ENCODE data around the gene IGSF21. TPM values are rescaled to one million over a fixed set of nuclear protein-coding genes. Genes with fewer than 3 reads are reported as not detected.

IGSF21 gene
- total and polyA plus RNA-seq, 12 donors = 0.18 to 16.4 (median 7.0) TPM

- no peaks in the 10 kb centered on the region for H3K9me3 ChIP-seq (replicated peaks in 1 of 3)
- H3K4me1 ChIP-seq (replicated peaks in 1 of 2) = no peaks in the 10 kb centered on the region
- H3K36me3 ChIP-seq (replicated peaks in 1 of 2) = no peaks in the 10 kb centered on the region
- 62 to 74% (median 69%) methylated on average over 4 of the region's 4 CpGs for WGBS, 4 donors
- no peak for DNase-seq
- TF ChIP-seq POLR2A (IDR thresholded peaks at IDR 0.05) = no peak
- TF ChIP-seq, protein P1, sequence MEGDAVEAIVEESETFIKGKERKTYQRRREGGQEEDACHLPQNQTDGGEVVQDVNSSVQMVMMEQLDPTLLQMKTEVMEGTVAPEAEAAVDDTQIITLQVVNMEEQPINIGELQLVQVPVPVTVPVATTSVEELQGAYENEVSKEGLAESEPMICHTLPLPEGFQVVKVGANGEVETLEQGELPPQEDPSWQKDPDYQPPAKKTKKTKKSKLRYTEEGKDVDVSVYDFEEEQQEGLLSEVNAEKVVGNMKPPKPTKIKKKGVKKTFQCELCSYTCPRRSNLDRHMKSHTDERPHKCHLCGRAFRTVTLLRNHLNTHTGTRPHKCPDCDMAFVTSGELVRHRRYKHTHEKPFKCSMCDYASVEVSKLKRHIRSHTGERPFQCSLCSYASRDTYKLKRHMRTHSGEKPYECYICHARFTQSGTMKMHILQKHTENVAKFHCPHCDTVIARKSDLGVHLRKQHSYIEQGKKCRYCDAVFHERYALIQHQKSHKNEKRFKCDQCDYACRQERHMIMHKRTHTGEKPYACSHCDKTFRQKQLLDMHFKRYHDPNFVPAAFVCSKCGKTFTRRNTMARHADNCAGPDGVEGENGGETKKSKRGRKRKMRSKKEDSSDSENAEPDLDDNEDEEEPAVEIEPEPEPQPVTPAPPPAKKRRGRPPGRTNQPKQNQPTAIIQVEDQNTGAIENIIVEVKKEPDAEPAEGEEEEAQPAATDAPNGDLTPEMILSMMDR (IDR thresholded peaks at IDR 0.05) = no peak
- no peak overlapping the region for H3K27ac ChIP-seq
- no peak overlapping the region for H3K4me3 ChIP-seq
- intact Hi-C loops (cut with DNase I) = no loop called here
- no peaks in the 10 kb centered on the region for H3K27me3 ChIP-seq
Observed at GRCh38 chr1:18069903-18070302, 37.7 kb upstream of the IGSF21 start.

GRCh38 chr1:18072066-18072465 is 35.5 kb upstream of the IGSF21 start:
- no peaks in the 10 kb centered on the region for H3K4me1 ChIP-seq (replicated peaks in 1 of 2)
- intact Hi-C loops (cut with DNase I) = no loop called here
- H3K27me3 ChIP-seq = no peaks in the 10 kb centered on the region
- no peak for TF ChIP-seq POLR2A (IDR thresholded peaks at IDR 0.05)
- TF ChIP-seq, protein P1 (IDR thresholded peaks at IDR 0.05) = no peak
- no peaks in the 10 kb centered on the region for H3K9me3 ChIP-seq (replicated peaks in 1 of 3)
- H3K36me3 ChIP-seq (replicated peaks in 1 of 2) = no peaks in the 10 kb centered on the region
- no peak overlapping the region for H3K27ac ChIP-seq
- 80 to 86% (median 84%) methylated on average over 9 of the region's 9 CpGs for WGBS, 4 donors
- no peak overlapping the region for H3K4me3 ChIP-seq
- DNase-seq = no peak

GRCh38 chr1:18073066-18073642 is 34.4 kb upstream of the IGSF21 start:
- Histone ChIP-seq H3K36me3 (replicated peaks in 1 of 2) (no peaks in the 10 kb centered on the region), H3K27me3 (no peaks in the 10 kb centered on the region), H3K27ac (no peak overlapping the region), H3K4me3 (no peak overlapping the region), H3K4me1 (replicated peaks in 1 of 2) (no peaks in the 10 kb centered on the region), H3K9me3 (replicated peaks in 1 of 3) (no peaks in the 10 kb centered on the region)
- intact Hi-C loops (cut with DNase I) = no loop called here
- WGBS, 4 donors = 78 to 83% (median 82%) methylated on average over 9 to 11 of the region's 11 CpGs
- TF ChIP-seq, protein P1 (IDR thresholded peaks at IDR 0.05) = no peak
- TF ChIP-seq POLR2A (IDR thresholded peaks at IDR 0.05) = no peak
- no peak for DNase-seq

DNA sequence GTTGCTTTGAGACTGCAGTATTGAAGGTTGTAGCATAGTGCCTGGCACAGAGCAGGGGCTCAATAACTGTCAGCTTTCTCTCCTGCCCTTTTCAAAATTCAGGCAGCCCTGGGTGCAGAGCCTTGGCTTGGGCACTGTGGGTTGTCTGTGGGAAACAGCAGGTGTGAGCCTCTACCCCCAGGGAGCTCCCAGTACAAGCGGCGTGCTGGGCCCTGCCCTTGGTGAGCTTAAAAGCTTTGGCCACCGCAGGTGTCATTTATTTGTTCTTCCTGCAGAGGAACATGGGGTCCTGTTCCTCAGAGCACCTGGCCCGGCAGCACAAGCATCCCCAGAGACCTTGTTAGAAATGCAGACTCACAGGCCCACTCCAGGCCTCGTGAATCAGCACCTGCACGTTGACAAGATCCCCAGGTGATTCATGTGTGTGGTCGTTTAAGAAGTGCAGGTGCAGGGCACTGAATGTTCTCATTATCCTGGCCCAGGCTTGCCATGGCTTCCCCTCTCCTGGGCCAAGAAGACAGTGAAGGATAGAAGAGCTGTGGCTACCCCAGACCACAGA is 29.9 kb upstream of the IGSF21 start:
- no peaks in the 10 kb centered on the region for H3K36me3 ChIP-seq (replicated peaks in 1 of 2)
- no peak for TF ChIP-seq POLR2A (IDR thresholded peaks at IDR 0.05)
- TF ChIP-seq, protein P1 (IDR thresholded peaks at IDR 0.05) = no peak
- WGBS, 4 donors = 57 to 83% (median 70%) methylated on average over 2 to 7 of the region's 7 CpGs
- no peak overlapping the region for H3K27ac ChIP-seq
- H3K9me3 ChIP-seq (replicated peaks in 1 of 3) = no peaks in the 10 kb centered on the region
- H3K4me3 ChIP-seq = no peak overlapping the region
- intact Hi-C loops (cut with DNase I) = no loop called here
- DNase-seq = no peak
- peaks cover 0 to 5% of the 10 kb centered on the region in 2 donors for H3K4me1 ChIP-seq (replicated peaks in 1 of 2)
- no peaks in the 10 kb centered on the region for H3K27me3 ChIP-seq
